HG02623 (cell line): Measurements from ENCODE around the gene CADPS2.

Experiments
- ATAC-seq: cut with Tn5 transposase; IDR thresholded peaks from one replicate; pipeline ENCODE4 v1.9.1; 2021; ENCODE audit warnings: moderate library complexity; ENCODE audit not compliant: unreplicated experiment

CADPS2 gene

GRCh38 chr7:122543891-122544290, 342.4 kb downstream of the CADPS2 start:
- ATAC-seq, result no peak

GRCh38 chr7:122543166-122543565, 343.1 kb downstream of the CADPS2 start:
- no peak for ATAC-seq

- ATAC-seq, result no peak
Observed at GRCh38 chr7:122535086-122535485, 351.2 kb downstream of the CADPS2 start.

- ATAC-seq, result no peak
Observed at GRCh38 chr7:122532406-122533269, 353.6 kb downstream of the CADPS2 start.

- ATAC-seq, result peak; percentile 56
Observed at GRCh38 chr7:122528879-122529481, 357.3 kb downstream of the CADPS2 start.

GRCh38 chr7:122525355-122525754, 360.9 kb downstream of the CADPS2 start:
- ATAC-seq, result no peak

- no peak for ATAC-seq
Observed at GRCh38 chr7:122521767-122522166, 364.5 kb downstream of the CADPS2 start.

GRCh38 chr7:122520971-122521555, 365.2 kb downstream of the CADPS2 start:
- ATAC-seq, result no peak

- no peak for ATAC-seq
Observed at GRCh38 chr7:122518488-122518887, 367.8 kb downstream of the CADPS2 start.

- ATAC-seq, result no peak
Observed at GRCh38 chr7:122517576-122517975, 368.7 kb downstream of the CADPS2 start.

GRCh38 chr7:122515404-122515803, 370.9 kb downstream of the CADPS2 start:
- ATAC-seq, result no peak

- no peak for ATAC-seq
Observed at GRCh38 chr7:122511268-122511667, 375.0 kb downstream of the CADPS2 start.

- no peak for ATAC-seq
Observed at GRCh38 chr7:122507591-122507990, 378.7 kb downstream of the CADPS2 start.

- ATAC-seq, result no peak
Observed at GRCh38 chr7:122492007-122492406, 394.3 kb downstream of the CADPS2 start.

- no peak for ATAC-seq
Observed at GRCh38 chr7:122488241-122488640, 398.0 kb downstream of the CADPS2 start.

GRCh38 chr7:122487131-122487530, 399.1 kb downstream of the CADPS2 start:
- ATAC-seq, result no peak

GRCh38 chr7:122485856-122486255, 400.4 kb downstream of the CADPS2 start:
- ATAC-seq, result no peak

GRCh38 chr7:122482212-122482611, 404.0 kb downstream of the CADPS2 start:
- ATAC-seq, result no peak

GRCh38 chr7:122470859-122471258, 415.4 kb downstream of the CADPS2 start:
- no peak for ATAC-seq

- ATAC-seq, result no peak
Observed at GRCh38 chr7:122468945-122469344, 417.3 kb downstream of the CADPS2 start.

GRCh38 chr7:122467661-122468449, 418.4 kb downstream of the CADPS2 start:
- no peak for ATAC-seq
